Islet precursor cell (in vitro differentiated cells): ENCODE data around the gene ZNF92.
"Not testable (repeated sequence)": the region's sequence is repeated elsewhere in the genome, so short reads cannot be mapped to it uniquely, and the experiment has no call there.

ENCODE experiments used
- DNase-seq: peaks from one replicate; pipeline ENCODE4 v3.0.0-alpha.2; 2018

Gene ZNF92

DNA sequence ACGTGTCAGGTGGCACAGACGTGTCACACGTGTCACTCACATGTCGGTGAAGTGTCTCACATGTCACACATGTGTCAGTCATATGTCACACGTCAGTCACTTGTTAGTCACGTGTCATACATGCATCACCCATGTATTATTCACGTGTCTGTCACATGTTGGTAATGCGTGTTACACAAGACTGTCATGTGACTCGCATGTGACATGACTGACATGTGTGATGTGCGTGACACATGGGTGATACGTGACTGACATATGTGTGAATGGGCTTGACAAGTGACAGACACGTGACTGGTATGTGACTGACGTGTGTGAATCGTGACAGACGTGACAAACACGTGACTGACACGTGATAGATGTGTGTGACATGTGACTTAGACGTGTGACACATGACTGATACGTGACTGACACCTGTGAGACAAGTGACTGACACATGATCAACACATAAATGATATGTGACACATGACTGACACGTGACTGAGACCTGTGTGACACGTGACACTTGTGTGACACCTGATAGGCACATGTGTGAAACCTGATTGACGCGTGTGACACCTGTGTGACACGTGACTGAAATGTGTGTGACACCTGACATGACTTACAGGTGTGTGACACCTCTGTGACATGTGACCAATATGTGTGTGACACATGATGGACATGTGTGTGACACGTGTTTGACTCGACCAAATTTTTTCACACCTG lies 56.1 kb downstream of the ZNF92 start:
- no peak for DNase-seq

DNA sequence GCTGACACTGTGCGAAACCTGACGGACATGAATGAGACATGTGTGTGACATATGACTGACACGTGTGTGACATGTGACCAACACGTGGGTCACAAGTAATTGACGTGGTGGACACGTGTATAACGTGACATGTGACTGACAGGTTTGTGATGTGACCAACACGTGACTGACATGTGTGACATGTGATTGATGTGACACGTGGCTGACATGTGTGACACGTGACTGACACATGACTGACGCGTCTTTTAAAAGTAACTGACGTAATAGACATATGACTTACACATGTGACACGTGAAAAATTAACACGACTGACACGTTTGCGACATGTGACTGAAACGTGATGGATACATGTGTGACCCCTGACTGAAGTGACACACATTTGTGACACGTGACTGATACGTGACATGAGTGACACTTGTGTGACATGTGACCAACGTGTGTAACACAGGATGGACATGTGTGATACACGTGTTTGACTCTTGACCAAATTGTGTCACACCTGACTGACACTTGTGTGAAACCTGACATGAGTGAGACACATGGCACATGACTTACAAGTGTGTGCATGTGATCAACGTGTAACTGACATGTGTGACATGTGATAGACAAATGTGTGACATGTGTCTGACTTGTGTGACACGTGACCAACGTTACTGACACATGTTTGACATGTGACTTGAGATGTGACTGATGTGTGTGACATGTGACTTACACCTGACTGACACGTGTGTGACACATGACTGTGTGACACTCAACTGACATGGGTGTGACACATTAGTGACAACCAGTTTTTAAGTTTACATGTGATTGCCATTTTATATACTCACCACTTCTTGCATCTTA lies 56.9 kb downstream of the ZNF92 start:
- DNase-seq, result no peak

- DNase-seq, result no peak
Measured at GRCh38 chr7:65434307-65434706, 60.7 kb downstream of the ZNF92 start.

DNA sequence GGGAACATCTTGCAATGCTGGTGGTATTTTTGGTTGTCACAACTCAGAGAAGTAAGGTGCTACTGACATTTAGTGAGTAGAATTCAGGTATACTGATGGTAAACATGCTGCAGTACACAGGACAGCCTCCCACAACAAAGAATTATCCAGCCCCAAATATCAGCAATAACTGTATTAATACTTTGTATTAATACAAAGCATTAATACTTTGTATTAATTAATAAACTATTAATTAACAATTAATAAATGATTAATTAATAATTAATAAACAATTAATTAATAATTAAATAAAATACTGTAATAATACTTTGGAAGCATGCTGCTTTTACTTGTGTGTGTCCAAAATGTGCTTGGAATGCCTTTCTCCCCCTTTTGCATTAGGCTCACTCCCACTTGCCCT lies 62.5 kb downstream of the ZNF92 start:
- no peak for DNase-seq

- no peak for DNase-seq
Measured at GRCh38 chr7:65438598-65438997, 64.9 kb downstream of the ZNF92 start.

- DNase-seq, result no peak
Measured at GRCh38 chr7:65441010-65441409, 67.4 kb downstream of the ZNF92 start.

DNA sequence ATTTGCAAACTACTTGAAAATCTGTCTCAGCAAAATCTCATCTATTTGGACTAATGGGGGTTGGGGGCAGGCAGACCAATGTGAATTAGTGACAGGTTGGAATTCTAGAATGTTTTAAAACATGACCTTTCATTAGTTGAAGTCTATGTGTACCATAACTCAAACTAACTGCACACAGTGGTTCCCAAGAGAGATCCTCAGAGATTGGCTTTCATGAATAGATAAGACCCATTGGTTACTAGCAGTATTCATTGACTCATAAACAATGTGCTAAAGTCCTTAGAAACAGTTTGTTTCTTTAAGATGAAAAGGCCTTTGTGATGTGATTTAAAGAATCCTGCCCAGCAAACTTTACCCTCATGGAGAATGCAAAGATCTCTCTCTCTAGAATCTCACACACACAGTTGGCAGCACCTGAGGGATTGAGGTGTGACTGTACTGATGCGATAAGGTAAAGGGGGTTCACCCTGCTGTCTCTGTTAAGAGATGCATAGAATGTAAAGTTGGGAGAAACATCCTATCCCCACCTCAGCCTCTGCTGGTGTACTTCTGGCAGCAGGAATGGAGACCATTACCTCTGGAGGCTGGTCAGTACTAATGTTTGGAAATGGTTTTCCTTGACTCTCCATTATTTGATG lies 70.7 kb downstream of the ZNF92 start:
- no peak for DNase-seq

GRCh38 chr7:65444899-65445823 lies 71.5 kb downstream of the ZNF92 start:
- DNase-seq, result no peak

DNA sequence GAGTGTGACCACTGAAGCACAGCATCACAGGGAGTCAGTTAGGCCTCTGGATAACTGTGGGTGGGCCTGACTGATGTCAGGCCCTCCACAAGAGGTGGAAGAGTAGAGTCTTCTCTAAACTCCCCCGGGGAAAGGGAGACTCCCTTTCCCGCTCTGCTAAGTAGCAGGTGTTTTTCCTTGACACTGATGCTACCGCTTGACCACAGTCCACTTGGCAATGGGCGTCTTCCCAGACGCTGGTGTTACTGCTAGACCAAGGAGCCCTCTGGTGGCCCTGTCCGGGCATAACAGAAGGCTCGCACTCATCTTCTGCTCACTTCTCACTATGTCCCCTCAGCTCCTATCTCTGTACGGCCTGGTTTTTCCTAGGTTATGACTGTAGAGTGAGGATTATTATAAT lies 73.4 kb downstream of the ZNF92 start:
- not testable (repeated sequence) for DNase-seq

GRCh38 chr7:65448816-65449504 lies 75.3 kb downstream of the ZNF92 start:
- DNase-seq, result no peak

GRCh38 chr7:65449505-65449852 lies 75.8 kb downstream of the ZNF92 start:
- DNase-seq, result no peak
